Measurements from ENCODE around the gene E4F1. TPM values are rescaled to one million over a fixed set of nuclear protein-coding genes. Genes with fewer than 3 reads are reported as not detected.

E4F1 gene
- total and polyA plus RNA-seq, 2 of the 13 experiments (the other 11 are each of a cell fraction or from before 2014, with no cell fraction given), result 13.8 to 19.5 TPM

- TF ChIP-seq ZBTB4 (CRISPR knock-in tag; IDR thresholded peaks at IDR 0.05; ENCODE audit: borderline replicate concordance), result no peak
- 0 out of 2 replicates have a peak, but pooled peaks have one; percentile 8 for TF ChIP-seq ZFY (CRISPR knock-in tag; IDR thresholded peaks at IDR 0.05)
- TF ChIP-seq EZH2 (conservative IDR thresholded peaks at IDR 0.05; ENCODE audit: low read depth, low read length), result no peak
- TF ChIP-seq ZNF674 (CRISPR knock-in tag; IDR thresholded peaks at IDR 0.05; ENCODE audit: low read depth), result no peak
- no peak for TF ChIP-seq JDP2 (CRISPR knock-in tag; IDR thresholded peaks at IDR 0.05; ENCODE audit: borderline replicate concordance)
- TF ChIP-seq IKZF5 (CRISPR knock-in tag; IDR thresholded peaks at IDR 0.05), result no peak
- TF ChIP-seq CBX2 (IDR thresholded peaks at IDR 0.05; ENCODE audit: low read depth, low read length), result no peak
- no peak for TF ChIP-seq CBX2 (CRISPR knock-in tag; IDR thresholded peaks at IDR 0.05; ENCODE audit: low read depth)
- no peak for TF ChIP-seq REPIN1 (CRISPR knock-in tag; IDR thresholded peaks at IDR 0.05; ENCODE audit: borderline replicate concordance, low read depth)
- TF ChIP-seq PAWR (CRISPR knock-in tag; IDR thresholded peaks at IDR 0.05; ENCODE audit: borderline replicate concordance), result no peak
- TF ChIP-seq SYNCRIP (IDR thresholded peaks at IDR 0.05; ENCODE audit: insufficient read depth, low read depth, low read length), result no peak
- no peak for TF ChIP-seq PHF5A (CRISPR knock-in tag; IDR thresholded peaks at IDR 0.05; ENCODE audit: low read depth, unreplicated experiment)
- TF ChIP-seq RNF2 (conservative IDR thresholded peaks at IDR 0.05; ENCODE audit: low read depth), result no peak
- no peak for TF ChIP-seq NFAT5 (CRISPR knock-in tag; IDR thresholded peaks at IDR 0.05)
- TF ChIP-seq THAP7 (CRISPR knock-in tag; IDR thresholded peaks at IDR 0.05), result no peak
- TF ChIP-seq CCAR2 (optimal IDR thresholded peaks at IDR 0.05; ENCODE audit: low read depth, low read length), result no peak
- TF ChIP-seq EED (CRISPR knock-in tag; IDR thresholded peaks at IDR 0.05), result no peak
- no peak for TF ChIP-seq LCORL (IDR thresholded peaks at IDR 0.05)
- 0 out of 2 replicates have a peak, but pooled peaks have one; percentile 10 for TF ChIP-seq LCORL (CRISPR knock-in tag; IDR thresholded peaks at IDR 0.05)
These were observed 27.8 kb upstream of the E4F1 start (continued) for GRCh38 chr16:2195322-2196161.
